Raji (cell line): ENCODE measurements around the gene PTPRA.

ENCODE experiments used
- POLR2A ChIP-seq: IDR thresholded peaks from 2 replicates; pipeline ENCODE4 v1.6.1; 2011; ENCODE audit warnings: low read depth, low read length, control low read depth; ENCODE audit not compliant: insufficient read depth

Gene PTPRA

DNA sequence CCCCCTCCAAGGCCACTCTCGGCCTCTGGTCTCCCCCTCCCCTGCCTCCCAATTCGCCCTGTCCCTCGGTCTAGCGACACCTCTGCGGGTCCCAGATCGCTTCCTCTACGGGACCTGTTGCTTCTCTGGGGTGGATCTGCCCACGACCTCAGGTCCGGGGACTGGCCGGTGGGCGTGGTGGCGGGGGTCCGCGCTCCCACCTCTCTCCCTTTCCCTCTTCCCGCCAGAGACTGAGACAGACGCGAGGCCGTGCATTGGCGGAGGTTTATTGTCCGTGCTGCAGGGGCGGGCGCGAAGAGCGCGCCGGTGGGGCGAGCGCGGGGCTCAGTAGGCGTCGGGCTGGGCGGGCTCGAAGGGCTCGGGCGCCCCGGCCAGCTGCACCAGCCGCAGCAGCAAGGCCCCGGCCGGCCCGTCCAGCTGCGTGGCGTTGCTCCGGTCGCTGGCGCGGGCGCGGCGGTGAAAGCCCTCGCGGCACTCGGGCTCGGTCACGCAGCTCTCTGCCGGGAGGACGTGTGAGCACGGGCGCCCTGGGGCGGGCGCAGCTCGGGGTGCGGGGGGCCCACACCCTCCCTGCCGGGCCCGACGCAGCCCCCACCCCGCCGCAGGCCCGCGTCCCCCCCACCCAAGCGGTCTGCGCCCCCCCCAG, 209.1 kb downstream of the PTPRA start:
- TF ChIP-seq POLR2A, result no peak

DNA sequence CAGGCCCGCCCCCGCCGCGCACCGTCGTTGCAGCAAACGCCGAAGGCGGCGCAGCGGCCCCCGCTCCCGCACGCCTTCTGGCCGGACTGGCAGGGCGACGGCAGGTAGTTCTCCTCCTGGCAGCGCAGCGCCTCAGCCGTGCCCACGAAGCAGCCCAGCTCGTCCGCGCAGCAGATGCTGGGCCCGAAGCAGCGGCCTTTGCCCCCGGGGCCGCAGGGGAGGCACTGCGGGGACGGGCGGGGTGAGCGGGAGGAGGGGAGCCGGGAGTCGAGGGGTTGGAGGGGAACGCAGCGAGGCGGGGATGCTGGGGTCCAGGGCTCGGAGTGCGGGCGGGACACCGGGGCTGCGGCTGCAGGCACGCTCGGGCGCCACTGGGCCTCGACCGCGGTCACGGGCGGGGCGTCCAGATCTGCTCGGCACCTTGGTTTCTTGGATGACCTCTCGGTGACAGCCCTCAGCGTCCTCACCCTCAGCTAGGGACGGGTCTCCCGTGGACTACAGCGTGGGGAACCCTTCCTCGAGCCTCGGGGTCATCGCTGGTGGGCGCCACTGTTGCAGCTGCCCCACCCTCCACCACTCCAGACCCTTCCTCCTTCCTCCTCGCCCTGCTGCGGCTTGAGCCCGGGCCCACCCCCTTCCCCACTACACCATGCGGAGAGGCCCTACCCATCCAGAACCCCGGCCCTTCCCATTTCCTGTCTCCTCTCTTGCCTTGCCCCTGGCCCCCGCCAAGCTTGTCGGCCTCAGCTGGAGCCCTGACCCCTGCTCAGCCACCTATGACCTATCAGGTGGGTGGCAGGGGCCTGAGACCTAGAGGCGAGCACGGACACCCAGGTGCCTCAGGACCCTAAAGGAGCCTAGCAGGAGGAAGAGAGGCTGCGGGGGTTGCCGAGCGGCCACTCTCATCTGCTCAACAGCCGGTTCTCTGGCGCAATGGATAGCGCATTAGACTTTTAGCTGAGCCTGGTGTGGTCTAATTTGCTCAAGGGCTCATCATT, 210.0 kb downstream of the PTPRA start:
- no peak for TF ChIP-seq POLR2A

DNA sequence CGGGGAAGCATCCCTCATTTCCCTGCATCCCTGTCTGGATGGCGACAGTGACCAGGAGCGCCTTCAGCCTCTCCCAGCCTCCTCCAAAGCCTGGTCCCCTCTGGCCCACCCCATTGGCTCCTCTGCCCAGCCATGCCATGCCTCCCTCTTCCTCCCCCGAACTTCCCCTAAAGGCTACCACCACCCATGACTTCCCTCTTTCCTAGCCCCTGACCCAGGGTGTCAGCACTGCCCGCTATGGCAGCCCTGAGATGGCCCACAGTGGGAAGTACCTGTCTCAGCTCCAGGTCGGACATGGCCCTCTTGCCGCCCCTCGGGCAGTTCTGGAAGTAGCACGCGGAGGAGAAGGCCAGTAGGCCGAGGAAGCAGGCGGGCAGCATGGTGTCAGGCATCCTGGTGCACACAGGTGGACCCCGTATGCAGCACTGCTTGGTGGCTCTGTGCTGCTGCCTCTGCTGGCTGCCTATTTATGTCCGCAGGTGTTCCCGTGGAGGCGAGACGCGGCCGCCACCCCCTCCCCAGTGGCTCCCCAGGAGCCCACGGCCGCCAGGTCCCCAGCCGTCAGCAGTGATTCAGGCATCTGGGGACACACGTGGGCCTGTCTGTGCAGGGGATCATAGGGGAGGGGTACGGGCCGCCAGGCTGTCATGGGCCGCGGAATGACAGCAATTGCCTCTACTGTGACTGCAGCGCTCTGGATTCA, 211.2 kb downstream of the PTPRA start, which contains the start of gene AVP:
TSS of gene AVP (minus strand) at position 442 of the 703 bp plus-strand sequence. CDS start at position 392, 50 bp downstream.
- TF ChIP-seq POLR2A, result no peak

DNA sequence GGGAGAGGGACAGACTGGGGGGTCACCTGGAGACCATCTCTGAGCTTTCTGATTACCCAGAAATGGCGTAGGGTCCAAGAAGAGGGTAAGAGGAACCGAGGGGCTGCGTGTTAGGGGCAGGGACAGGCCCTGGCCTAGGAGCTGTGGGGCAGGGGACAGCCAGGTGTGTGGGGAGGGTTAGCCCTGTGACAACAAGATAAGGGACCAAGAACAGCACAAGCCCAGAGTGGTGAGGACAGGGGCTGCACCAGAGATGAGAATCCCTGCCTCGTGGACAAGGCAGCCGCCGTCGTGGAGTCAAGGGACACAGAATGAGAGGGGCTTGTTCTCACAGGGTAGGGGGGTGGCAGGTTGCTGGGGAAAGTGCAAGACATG, 211.7 kb downstream of the PTPRA start:
- no peak for TF ChIP-seq POLR2A

DNA sequence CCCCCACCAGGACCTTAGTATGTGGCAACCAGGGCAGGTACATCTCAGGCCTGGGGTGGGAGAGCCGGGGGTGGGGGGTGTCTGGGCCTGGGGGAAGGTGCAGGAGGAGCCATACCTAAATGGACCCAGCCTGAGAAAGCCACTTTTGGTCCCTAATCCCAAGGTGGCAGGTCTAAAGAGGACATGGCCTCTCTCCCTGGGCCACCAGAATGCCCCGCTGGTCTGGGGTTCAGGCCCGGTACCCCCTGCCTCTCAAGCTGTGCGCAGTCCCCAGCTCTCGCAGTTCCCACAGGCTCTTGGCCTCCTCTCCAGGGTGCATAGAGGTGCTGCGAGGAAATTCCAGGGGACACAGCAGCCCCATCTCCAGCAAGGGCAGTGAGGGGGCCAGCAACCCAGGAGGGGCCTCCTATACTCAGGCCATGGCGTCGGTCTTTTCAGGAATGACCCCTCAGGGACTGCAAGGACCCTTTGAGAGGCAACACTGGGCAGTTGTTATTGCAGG, 212.3 kb downstream of the PTPRA start:
- no peak for TF ChIP-seq POLR2A

DNA sequence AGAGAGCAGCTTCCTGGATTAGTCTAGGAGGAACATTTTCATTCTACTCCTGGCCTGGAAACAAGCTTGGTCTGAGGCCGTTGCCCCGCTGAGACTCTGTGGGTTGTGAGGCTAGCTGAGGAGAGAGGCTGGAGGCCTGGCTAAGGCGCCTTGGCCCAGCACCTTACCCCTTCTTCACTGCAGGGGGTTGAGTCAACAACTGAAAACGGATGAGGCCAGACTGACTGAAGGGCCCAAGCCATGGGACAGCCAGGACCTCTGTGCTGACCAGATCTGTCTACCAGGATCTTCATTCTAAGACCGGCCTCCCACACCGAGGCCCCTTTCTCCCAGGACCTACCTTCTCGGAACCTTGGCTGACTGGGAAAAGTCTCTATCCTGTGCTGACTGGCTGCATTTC, 214.8 kb downstream of the PTPRA start:
- no peak for TF ChIP-seq POLR2A
